Measurements from ENCODE around the gene CES5A.
"Not testable (repeated sequence)": the region's sequence is repeated elsewhere in the genome, so short reads cannot be mapped to it uniquely, and the experiment has no call there.

CES5A gene

DNA sequence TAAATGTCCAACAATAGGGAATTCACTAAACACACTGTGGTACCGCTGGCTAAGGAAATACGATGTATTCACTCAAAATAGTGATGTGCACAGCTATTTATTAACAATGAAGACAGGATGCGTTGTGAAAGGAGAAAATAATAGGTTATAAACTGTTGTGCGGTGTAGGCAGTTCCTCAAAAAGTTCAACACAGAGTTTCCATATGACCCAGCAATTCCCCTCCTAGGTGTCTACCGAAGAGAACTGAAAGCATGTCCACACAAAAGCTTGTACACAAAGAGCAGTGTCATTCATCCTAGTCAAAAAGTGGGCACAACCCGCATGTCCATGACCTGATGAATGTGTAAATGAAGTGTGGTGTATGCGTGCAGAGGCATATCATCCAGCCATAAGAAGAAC, 41.1 kb downstream of the CES5A start:
- Histone ChIP-seq H3K27ac (peak overlapping the region in 4 of 11 experiments; percentile 44 to 74 (median 68); a peak in 6 of 22 replicates), H3K4me1 (peaks cover 0 to 66% (median 23%) of the 10 kb centered on the region in 10 experiments; a peak in 17 of 20 replicates), H3K27me3 (no peaks in the 10 kb centered on the region), H3K36me3 (no peaks in the 10 kb centered on the region), H3K9me3 (replicated peaks in 1 of 11) (no peaks in the 10 kb centered on the region), H3K9ac (peak overlapping the region in 2 of 11 experiments; percentile 29 to 58; a peak in 2 of 22 replicates), H3K4me3 (no peak overlapping the region), H4K20me1 (no peaks in the 10 kb centered on the region), H3K4me2 (peak overlapping the region in 5 of 11 experiments; percentile 48 to 58 (median 56); a peak in 11 of 22 replicates)
- TF ChIP-seq Cebpa-rat (IDR thresholded peaks at IDR 0.05) = no peak

DNA sequence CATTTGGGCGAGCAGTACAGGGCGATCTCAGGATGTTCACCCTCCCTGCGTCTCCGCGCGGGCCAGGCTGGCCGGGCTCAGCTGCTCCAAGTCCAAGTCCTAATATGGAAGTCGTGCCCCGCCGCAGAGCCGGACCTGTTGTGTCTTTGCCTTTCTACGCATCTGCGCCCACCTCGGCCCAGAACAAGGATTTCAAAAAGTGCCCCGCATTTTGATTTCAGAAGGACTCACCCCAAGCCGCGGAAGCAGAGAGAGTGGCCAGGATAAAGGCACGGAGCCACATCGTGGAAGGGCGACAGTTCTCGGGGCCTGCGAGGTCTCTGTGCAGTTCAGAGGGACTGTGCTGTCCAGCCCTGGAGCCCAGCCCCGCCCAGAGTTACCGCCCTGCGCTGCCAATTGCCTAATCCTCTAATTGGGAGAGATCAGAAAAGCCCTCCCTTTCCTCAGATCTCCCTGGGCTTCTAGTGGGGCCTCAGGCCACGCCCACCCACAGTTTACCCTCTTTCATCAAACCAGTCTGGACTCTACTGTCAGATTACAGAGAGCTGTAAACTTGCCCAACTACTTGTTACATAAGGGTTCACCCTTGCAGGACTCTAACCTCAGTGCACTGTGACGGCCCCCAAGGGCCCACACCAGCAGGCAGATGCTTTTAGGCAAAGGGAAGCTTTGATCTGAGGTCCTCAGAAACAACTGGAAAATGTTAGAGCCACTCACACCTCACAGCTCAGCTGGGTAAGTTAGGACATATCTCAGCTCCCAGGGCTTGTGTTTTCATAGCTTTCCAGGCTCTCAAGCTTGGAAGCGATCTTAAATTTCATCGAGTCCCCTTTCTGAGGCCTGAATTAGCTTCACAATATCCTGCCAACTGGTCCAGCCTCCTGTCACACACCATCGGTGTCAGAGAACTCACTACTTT, 42.1 kb downstream of the CES5A start, which contains the start of gene CES1:
CES1 (minus strand) TSS at position 324 of the 919 bp plus-strand sequence; CDS start at position 283, 41 bp downstream.
- Histone ChIP-seq H3K36me3 (no peaks in the 10 kb centered on the region), H3K9ac (peak within 1 kb of the TSS in 2 of 11 experiments; percentile 29 to 58; a peak in 3 of 22 replicates), H3K4me2 (peak within 1 kb of the TSS in 5 of 11 experiments; percentile 48 to 58 (median 56); a peak in 11 of 22 replicates), H3K27ac (peak within 1 kb of the TSS in 5 of 11 experiments; percentile 7 to 74 (median 64); a peak in 9 of 22 replicates), H3K9me3 (replicated peaks in 1 of 11) (no peaks in the 10 kb centered on the region), H4K20me1 (no peaks in the 10 kb centered on the region), H3K4me3 (no peak within 1 kb of the TSS), H3K27me3 (no peaks in the 10 kb centered on the region), H3K4me1 (peaks cover 0 to 56% (median 20%) of the 10 kb centered on the region in 10 experiments; a peak in 17 of 20 replicates)
- TF ChIP-seq Cebpa-rat (IDR thresholded peaks at IDR 0.05) = no peak

DNA sequence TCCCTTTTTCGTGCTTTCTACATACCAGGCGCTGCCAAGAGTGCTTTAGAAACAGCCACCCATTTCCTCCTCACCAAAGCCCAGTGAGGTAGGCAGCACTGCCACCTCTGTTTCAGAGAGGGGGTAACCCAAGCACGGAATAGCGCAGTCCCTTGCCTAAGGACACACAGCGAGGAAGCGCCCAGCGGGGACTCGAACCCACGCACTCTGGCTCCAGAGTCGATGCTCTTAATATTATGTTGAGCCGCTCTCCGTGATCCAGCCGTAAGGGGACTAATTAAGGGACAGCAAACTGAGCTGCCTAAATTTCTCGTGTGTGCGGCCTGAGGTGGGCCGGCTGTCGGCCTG, 42.8 kb downstream of the CES5A start:
- H3K9ac ChIP-seq = no peak overlapping the region
- H3K4me3 ChIP-seq = no peak overlapping the region
- peaks cover 0 to 49% (median 20%) of the 10 kb centered on the region in 10 experiments; a peak in 17 of 20 replicates for H3K4me1 ChIP-seq
- no peaks in the 10 kb centered on the region for H3K27me3 ChIP-seq
- no peak overlapping the region for H3K4me2 ChIP-seq
- no peak for TF ChIP-seq Cebpa-rat (IDR thresholded peaks at IDR 0.05)
- no peaks in the 10 kb centered on the region for H4K20me1 ChIP-seq
- H3K36me3 ChIP-seq = no peaks in the 10 kb centered on the region
- peak overlapping the region in 4 of 11 experiments; percentile 5 to 74 (median 36); a peak in 2 of 22 replicates for H3K27ac ChIP-seq
- H3K9me3 ChIP-seq (replicated peaks in 1 of 11) = no peaks in the 10 kb centered on the region

DNA sequence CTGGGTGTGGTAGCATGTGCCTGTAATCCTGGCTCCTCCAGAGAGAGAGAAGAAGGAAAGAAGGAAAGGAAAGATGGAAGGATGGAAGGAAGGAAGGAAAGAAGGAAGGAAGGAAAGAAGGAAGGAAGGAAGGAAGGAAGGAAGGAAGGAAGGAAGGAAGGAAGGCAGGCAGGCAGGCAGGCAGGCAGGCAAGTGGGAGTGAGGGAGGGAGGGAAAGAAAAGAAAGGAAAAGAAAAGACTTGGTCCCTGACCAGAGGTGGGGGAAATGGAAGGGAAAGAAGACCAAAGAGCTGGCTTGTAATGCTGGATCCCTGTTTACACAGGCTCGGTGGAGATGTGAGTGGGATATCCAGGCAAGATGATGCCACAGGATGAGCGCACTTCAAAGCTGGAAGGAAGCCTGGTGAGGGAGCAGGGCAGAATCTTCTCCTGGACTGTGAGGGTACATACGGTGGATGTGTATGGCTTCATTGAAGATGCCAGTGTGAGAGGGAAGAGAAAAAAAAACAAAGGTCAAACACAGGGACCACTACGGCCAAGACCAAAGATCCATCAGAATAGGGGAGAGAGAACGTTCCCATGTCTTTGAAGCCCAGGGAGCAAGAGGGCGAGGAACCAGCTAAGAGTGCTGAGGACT, 44.4 kb downstream of the CES5A start:
- TF ChIP-seq Cebpa-rat (IDR thresholded peaks at IDR 0.05) = no peak
- Histone ChIP-seq H3K9me3 (replicated peaks in 1 of 11) (no peaks in the 10 kb centered on the region), H3K27ac (no peak overlapping the region), H3K27me3 (no peaks in the 10 kb centered on the region), H3K9ac (no peak overlapping the region), H3K4me1 (peaks cover 0 to 34% (median 9%) of the 10 kb centered on the region in 10 experiments; a peak in 16 of 20 replicates), H4K20me1 (no peaks in the 10 kb centered on the region), H3K4me2 (no peak overlapping the region), H3K36me3 (no peaks in the 10 kb centered on the region), H3K4me3 (no peak overlapping the region)

DNA sequence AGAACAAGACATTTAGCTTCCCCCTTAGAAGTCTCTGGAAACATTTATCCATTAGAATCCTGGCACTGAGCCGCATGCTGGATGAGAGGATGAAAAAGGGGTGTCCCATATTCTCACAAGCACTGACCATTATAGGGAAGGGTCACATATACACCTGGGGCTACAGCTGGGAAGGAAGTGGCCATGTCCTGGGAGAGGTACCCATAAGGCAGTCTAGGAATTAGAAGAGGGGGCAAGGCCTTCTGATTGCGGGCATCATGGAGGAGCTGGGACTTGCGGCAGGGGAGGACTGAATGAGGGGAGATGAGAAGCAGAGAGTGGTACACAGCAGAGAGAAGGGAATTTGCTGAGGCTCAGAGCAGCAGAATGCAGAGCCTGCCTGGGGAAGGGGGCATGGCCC, 45.9 kb downstream of the CES5A start:
- H3K4me2 ChIP-seq; H3K9ac ChIP-seq; H3K27ac ChIP-seq; H3K9me3 ChIP-seq (replicated peaks in 1 of 11); H3K36me3 ChIP-seq; H3K4me3 ChIP-seq; H4K20me1 ChIP-seq; H3K27me3 ChIP-seq: not testable (repeated sequence)
- peaks cover 0 to 24% (median 3%) of the 10 kb centered on the region in 10 experiments; a peak in 9 of 20 replicates for H3K4me1 ChIP-seq

DNA sequence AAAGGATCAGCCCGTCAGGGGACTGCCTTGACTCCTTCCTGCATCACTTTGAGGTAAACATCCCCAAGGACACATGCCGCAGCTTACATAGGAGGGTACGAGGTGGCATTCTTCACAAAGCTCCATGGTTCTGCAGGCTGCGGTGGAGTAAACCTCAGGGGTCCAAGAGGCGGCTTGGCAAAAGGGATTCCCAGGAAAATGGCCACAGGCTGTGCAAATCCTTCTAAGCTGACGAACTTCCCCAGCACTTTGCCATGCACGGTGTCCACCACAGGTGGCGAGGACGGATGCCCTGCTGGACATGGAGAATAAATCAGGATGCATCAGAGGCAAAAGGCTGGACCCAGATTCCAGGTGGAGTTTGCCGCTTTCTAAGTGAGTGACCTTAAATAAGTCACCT, 46.5 kb downstream of the CES5A start:
- Histone ChIP-seq H3K4me2 (no peak overlapping the region), H3K36me3 (no peaks in the 10 kb centered on the region), H4K20me1 (no peaks in the 10 kb centered on the region), H3K27me3 (no peaks in the 10 kb centered on the region), H3K9ac (no peak overlapping the region), H3K9me3 (replicated peaks in 1 of 11) (no peaks in the 10 kb centered on the region), H3K4me3 (no peak overlapping the region), H3K27ac (no peak overlapping the region), H3K4me1 (peaks cover 0 to 19% (median 2%) of the 10 kb centered on the region in 10 experiments; a peak in 9 of 20 replicates)
- TF ChIP-seq Cebpa-rat (IDR thresholded peaks at IDR 0.05) = no peak

DNA sequence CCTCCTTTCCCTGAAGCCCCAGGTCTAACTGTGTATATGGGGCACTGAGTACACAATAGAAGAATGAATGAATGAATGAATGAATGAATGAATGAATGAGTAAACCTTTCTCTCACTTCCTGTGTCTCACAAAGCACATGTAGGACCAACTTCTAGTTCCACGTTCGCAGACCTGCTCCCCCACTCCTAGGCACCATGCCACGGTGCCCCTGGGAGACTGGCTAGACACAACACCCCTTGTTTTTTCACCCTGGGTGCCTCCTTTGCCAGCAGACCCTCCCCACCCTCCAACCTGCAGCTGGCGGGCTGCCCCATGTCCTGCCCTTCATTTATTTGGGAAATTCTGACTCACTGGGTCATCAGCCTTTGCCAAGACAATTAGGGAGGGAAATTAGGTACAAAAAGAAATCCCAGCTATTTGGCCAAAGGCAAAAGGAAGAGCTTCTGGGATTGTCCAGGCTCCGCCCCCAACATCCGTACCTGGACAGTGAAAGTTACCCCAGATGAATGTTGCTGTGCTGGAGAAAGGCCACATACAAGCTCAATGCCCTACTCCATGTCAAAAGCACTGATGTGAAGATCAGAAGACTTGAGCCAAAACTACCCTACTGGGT, 50.0 kb downstream of the CES5A start:
- Histone ChIP-seq H3K4me3 (no peak overlapping the region), H3K36me3 (no peaks in the 10 kb centered on the region), H3K9ac (no peak overlapping the region), H4K20me1 (no peaks in the 10 kb centered on the region), H3K9me3 (replicated peaks in 1 of 11) (no peaks in the 10 kb centered on the region), H3K4me2 (no peak overlapping the region), H3K27ac (no peak overlapping the region), H3K27me3 (no peaks in the 10 kb centered on the region), H3K4me1 (peaks cover 0 to 6% (median 0%) of the 10 kb centered on the region in 10 experiments; a peak in 4 of 20 replicates)
- TF ChIP-seq Cebpa-rat (IDR thresholded peaks at IDR 0.05) = no peak

DNA sequence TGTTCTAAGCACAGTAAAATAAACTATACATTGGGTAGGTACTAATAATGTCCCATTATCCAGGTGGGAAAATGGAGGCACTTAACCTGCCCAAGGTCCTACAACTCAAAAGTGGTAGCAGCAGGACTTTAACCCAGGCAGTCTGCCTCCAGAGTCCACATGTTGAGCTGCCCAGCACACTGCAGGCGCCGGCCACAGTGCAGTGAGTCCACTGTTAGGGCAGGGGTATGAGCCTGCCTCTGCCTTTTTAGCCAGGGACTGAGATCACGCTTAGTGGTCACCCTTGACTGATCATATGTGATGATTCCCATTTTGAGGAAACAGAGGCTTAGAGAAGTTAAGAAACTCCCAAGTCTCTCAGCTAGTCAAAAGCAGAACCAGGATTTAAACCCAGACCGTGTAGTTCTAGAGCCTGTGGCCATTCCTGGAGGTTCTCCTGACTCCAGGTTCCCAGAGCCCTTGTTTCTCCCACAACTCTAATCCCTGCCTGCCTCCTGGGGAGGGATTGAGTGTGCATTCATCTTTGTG, 50.6 kb downstream of the CES5A start:
- Histone ChIP-seq H3K4me1 (peaks cover 0 to 6% (median 0%) of the 10 kb centered on the region in 10 experiments; a peak in 4 of 20 replicates), H3K4me3 (no peak overlapping the region), H3K9me3 (replicated peaks in 1 of 11) (no peaks in the 10 kb centered on the region), H3K27ac (no peak overlapping the region), H4K20me1 (no peaks in the 10 kb centered on the region), H3K9ac (no peak overlapping the region), H3K4me2 (peak overlapping the region in 2 of 11 experiments; percentile 31 to 40; a peak in 1 of 22 replicates), H3K27me3 (no peaks in the 10 kb centered on the region), H3K36me3 (no peaks in the 10 kb centered on the region)
- no peak for TF ChIP-seq Cebpa-rat (IDR thresholded peaks at IDR 0.05)
